GM12874 (cell line): ENCODE results near the gene ANKS3.

Source experiments
- TF ChIP-seq, protein P1 (sequence below): IDR thresholded peaks from 2 replicates; pipeline ENCODE4 v1.5.1; 2011; ENCODE audit warnings: low read depth, mild to moderate bottlenecking, control low read depth, low read length, moderate library complexity; ENCODE audit not compliant: insufficient read depth

Gene ANKS3

DNA sequence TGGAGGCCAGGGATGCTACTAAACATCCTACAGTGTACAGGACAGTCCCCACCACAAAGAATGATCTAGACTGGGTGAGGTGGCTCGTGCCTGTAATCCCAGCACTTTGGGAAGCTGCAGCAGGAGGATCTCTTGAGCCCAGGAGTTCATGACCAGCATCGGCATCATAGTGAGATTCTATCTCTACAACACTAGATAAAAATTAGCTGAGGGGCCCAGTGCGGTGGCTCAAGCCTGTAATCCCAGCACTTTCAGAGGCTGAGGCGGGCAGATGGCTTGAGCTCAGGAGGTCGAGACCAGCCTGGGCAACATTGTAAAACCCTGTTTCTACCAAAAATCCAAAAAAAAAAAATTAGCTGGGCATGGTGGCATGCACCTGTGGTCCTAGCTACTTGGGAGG lies 38.3 kb upstream of the ANKS3 start:
- TF ChIP-seq, protein P1, sequence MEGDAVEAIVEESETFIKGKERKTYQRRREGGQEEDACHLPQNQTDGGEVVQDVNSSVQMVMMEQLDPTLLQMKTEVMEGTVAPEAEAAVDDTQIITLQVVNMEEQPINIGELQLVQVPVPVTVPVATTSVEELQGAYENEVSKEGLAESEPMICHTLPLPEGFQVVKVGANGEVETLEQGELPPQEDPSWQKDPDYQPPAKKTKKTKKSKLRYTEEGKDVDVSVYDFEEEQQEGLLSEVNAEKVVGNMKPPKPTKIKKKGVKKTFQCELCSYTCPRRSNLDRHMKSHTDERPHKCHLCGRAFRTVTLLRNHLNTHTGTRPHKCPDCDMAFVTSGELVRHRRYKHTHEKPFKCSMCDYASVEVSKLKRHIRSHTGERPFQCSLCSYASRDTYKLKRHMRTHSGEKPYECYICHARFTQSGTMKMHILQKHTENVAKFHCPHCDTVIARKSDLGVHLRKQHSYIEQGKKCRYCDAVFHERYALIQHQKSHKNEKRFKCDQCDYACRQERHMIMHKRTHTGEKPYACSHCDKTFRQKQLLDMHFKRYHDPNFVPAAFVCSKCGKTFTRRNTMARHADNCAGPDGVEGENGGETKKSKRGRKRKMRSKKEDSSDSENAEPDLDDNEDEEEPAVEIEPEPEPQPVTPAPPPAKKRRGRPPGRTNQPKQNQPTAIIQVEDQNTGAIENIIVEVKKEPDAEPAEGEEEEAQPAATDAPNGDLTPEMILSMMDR, result no peak

GRCh38 chr16:4771646-4772045 lies 37.6 kb upstream of the ANKS3 start:
- TF ChIP-seq, protein P1, result no peak

DNA sequence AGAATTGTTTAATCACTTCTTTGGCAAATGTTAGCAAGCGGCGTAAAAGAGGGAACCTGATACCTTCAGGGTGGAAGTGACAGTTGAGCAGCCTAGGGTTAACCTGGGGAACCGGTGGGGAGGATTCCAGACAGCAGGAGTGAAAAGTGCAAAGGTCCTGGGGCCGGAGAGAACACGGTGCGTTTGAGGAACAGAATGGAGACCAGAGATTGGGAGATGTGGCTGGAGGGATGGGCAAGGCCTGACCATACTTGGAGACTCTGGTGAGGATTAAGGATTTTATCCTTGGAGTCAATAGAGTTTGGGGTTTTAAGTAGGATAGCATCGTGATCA lies 35.2 kb upstream of the ANKS3 start:
- TF ChIP-seq, protein P1, result no peak

- TF ChIP-seq, protein P1, result no peak
These were observed 34.7 kb upstream of the ANKS3 start for GRCh38 chr16:4768549-4769305.

DNA sequence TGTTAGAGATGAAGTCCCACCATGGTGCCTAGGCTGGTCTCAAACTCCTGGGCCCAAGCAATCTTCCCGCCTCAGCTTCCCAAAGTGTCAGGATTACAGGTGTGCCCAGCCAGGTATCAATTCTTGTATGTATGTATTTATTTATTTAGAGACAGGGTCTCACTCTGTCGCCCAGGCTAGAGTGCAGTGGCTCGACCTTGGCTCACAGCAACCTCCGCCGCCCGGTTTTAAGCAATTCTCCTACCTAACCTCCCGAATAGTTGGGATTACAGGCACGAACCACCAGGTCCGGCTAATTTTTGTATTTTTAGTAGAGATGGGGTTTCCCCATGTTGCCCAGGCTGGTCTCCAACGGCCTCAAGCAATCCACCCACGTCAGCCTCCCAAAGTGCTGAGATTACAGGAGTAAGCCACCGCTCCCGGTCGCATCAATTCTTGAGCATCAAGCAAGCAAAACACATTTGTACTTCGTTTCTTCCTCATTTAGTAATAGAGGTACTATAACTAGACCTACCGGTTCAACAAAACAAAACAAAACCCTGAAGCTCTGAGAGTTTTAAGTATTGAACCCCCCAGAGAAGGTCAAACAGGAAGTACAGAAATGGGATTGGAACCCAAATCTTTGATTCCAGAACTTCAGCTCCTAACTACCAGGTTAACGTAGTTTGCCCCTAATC lies 33.9 kb upstream of the ANKS3 start:
- TF ChIP-seq, protein P1, result no peak

GRCh38 chr16:4766875-4767628 lies 33.0 kb upstream of the ANKS3 start, which contains the start of gene ZNF500:
Gene ZNF500 (minus strand): TSS chr16:4767162. CDS start chr16:4765978, 1,184 bp downstream.
- TF ChIP-seq, protein P1, result no peak
